ENCODE results near the gene CLEC16A.

The CLEC16A gene

GRCh38 chr16:11063448-11064201 lies 119.3 kb downstream of the CLEC16A start:
- DNase-seq, result no peak

DNA sequence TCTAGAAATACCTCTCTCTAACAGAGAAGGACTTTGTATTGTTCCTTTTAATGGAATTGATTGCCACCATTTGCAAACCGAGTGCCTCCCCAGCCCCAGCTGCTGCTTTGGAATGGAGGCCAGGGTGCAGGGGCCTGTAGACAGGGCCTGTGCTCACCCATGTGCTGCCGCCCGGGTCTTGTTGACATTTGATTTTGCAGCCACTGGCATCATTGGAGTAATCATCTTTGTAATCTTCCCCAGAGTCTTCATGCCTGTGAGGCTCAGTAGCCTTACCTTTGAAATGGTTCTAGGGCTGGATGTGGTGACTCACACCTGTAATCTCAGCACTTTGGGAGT lies 119.8 kb downstream of the CLEC16A start:
- DNase-seq, result no peak

DNA sequence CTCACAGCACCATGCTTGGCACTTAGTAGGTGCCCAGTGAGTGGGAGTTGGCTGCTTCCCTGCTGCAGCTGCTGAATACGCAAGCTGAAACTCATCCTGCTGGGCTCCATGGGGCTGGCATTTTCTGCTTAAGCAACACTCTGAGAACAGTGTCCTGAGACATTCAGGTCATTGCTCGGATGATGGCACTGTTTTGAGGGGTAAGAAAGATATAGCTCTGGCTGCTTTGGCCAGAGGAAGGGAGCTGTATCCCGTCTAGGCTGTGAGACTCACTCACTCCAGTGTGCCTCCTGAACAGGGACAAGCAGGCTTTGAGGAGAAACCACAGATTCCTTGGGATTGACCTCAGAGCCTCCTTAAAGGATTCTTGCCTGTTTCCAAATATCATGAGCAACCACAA lies 120.5 kb downstream of the CLEC16A start:
- no peak for DNase-seq

DNA sequence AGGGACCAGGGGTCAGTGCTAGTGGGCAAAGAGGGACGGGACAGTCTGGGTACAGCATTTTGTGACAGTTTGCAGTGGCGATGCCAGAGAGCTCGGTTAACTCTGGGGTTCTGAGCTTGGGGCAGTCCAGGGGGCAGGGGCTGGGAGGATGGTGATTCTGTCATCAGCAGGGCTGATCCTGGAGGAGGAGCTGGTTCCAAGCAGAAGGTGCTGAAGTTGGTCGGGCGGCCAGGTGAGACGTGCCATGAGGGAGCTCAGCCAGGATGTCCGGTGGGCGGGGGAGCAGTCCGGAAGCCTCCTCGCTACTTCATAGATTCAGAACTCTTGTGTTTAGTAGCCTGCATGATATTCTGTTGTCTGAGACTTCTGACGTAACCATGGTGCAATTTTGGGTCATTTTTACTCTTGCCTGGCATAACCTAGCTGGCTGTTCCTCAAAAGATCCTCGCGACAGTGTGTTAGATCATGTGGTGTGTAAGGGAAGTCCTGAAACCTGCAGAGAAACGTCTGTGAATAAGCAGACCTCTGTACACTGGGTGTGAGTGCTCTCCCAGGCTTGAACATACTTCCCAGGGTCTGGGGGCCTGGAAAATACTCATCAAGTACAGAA lies 122.0 kb downstream of the CLEC16A start:
- no peak for DNase-seq

DNA sequence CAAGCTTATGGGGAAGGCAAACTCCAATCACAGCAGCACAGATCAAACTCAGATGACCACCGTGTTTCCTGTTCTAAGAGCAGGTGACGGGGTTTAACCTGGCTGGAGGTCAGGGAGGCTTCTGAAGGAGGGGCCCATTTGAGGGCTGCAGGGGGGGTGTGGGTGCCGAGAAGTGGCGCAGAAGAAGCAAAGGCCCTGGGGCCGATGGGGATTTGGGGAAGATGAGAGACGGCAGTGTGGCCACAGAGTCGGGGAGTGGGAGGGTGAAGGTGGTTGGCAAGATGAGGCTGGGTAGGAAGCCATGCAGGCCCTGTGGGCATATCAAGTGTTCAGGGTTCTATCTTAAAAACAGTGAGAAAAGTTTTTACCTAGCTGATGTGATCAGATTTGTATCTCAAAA lies 122.9 kb downstream of the CLEC16A start:
- DNase-seq, result no peak

DNA sequence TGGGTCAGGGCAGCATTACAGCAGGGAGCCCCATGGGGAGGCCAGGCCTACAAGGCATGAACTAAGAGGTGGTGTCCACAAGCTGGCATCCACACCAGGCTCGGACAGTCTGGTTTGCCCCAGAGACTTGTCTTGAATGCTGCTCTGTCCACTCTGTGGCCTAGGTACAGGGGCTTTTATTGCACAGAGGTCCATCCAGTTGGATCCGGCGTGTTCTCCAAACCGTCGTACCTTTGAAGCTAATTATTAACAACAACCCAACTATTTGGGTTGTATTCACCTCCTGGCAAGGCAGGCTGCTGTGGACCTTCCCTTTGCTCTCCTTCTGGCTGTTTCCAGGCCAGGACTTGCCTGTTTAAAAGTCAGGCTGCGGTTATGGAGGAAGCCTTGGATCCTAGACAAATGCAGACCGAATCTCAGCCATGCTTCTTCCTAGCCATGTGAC lies 123.4 kb downstream of the CLEC16A start:
- DNase-seq, result no peak

DNA sequence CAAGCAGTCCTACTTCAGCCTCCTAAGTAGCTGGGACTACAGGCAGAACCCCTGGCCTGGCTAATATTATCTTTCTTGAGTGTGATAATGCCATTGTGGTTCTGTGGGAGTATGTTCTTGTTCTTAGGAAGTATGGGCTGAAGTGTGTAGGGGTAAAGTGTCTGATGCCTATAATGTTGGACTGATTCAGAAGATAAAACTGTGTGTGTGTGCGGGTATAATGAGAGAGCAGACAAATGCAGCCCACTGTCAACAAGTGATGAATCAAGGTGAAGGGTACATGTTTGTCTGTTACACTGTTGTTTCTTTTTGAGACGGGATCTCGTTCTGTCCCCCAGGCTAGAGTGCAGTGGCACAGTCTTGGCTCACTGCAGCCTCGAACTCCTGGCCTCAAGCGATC lies 127.5 kb downstream of the CLEC16A start:
- DNase-seq, result no peak

DNA sequence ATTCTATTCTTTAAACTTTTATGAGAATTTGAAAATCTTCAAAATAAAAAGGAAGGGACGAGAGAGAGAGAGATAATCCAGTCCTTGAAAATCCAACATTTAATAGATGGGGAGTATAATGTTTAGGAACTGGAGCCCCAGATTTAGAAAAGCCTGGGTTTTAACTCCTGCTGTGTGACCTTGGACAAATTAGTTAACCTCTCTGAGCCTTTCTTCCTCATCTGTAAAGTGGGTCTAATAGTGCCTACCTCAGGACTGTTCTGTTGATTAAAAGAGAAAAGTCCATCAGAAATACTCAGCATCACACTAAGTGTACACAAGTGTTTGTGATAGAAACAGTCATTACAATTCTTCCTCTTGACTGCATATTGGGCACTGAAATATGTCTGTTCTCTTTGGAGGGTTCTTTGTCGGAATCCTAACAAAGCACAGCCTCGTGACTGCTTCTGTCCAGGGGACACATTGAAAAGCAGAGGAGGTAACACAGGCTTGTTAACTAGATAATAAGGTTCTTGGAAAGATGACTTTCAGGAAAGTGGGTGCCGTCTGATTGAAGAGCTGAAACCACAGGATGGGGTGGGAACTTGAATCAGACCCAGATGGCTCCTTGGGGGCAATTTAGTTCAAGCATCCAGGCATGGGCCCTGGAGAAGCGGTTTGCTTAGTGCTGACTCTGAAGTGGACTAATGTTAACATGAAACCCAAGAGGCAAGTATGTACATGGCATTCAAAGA lies 128.2 kb downstream of the CLEC16A start:
- DNase-seq, result no peak

- no peak for DNase-seq
Observed at GRCh38 chr16:11073407-11073999, 129.1 kb downstream of the CLEC16A start.

DNA sequence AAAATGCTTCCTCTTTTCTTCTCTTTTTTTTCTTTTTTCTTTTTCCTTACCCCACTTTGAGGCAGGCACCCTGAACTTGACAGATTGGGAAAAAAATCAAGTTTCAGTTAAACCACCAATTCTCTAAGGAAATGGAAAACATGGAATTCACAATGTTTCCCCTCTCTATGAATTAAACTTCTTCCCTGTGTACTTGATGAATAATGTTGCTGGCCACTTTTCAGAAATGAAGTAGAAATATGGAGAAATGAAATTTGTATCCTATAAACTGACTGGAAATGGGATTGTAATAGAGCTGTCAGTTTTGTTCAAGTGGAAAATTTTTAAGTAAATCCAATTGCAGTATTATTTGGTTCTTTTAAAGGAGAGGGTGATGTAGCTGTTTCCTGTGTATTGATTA lies 129.8 kb downstream of the CLEC16A start:
- DNase-seq, result no peak

GRCh38 chr16:11075163-11075562 lies 130.8 kb downstream of the CLEC16A start:
- DNase-seq, result no peak

GRCh38 chr16:11076259-11077018 lies 132.1 kb downstream of the CLEC16A start:
- DNase-seq, result no peak

DNA sequence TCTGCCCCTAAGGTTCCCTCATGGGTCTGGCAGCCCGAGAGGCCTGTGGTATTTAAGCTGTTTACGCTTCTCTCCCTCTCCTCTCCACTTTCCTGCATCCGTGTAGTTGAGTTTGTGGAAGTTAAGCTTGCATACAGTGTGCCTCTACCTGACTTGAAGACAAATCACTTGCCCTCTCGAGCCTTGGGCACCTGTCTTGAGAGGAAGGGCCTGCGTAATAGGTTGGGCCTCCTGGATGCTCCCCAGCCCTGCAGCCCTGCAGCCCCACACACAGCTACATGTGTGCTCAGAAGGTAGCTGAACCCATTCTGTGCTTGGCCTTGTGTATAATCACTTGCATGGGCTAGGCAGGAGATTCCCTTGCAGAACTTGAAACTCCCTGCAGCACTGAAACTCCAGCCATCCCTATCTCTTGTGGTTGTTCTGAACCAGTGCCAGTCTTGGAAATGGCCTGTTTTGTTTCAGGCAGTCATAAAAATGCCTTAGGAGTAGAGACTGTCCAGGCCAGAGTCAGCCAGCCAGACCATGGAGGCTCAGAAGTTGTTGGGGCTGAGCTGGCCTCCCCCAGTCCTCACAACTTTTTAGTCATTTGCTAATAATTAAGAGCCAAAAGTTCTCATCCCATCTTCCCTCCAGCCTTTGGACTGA lies 134.6 kb downstream of the CLEC16A start:
- DNase-seq, result no peak

GRCh38 chr16:11079652-11080187 lies 135.4 kb downstream of the CLEC16A start:
- DNase-seq, result no peak

DNA sequence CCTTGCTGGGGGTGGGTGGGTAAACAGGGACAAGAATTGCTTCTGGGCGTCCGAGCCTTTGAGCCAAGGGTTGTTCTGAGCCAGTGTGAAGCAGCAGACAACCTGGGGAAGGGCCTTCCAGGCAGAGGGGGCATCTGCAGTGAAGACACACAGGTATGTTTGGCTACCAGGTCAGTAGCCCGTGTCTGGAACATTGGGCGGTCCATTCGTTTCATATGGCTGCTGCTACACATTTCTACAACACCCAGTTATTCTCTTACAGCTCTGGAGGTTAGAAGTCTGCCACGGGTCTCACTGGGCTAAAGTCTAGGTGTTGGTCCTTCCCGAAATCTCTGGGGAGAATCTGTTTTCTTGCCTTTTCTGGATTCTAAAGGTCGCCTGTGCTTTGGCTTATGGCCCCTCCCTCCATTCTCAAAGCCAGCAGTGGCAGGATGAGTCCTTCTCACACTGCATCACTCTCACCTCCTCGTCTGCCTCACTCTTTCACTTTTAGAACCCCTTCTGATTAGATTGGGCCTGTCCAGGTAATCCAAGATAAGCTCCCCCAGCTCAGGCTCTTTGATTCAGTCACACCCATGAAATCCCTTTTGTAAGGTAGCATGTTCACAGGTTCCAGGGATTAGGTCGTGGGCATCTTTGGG lies 136.1 kb downstream of the CLEC16A start:
- no peak for DNase-seq

DNA sequence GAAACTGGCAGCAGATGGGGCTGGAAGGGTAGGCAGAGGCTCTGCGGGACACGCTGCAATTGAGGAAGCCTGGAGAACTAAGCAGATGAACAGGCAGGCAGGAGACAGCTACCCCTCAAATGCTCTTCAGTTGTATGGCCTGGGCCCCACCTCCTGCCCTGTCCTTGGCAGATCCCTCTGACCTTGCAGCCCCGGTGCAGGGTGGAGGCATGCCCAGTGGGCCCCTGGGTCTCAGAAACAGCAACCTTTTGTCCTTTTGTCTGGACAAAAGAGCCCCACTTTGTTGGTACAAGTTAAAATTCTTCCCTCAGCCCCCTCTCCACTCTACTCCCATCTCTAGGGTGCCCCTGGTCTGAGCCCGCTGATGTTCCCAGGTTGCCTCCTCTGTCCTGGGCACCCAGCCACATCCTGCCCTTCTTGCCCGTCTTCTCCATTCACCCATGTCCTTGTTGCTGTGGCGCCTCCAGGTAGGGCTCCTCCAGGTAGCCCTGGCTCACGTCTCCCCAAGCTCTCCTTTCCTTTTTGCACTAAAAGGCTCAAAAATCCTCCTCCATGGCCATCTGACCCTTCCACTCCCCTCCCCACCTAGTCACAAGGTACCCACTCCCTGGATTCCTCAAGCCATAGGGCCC lies 136.8 kb downstream of the CLEC16A start:
- no peak for DNase-seq

GRCh38 chr16:11082108-11082859 lies 137.9 kb downstream of the CLEC16A start:
- DNase-seq, result no peak

GRCh38 chr16:11082860-11083388 lies 138.6 kb downstream of the CLEC16A start:
- DNase-seq, result no peak

- no peak for DNase-seq
Observed at GRCh38 chr16:11084484-11084875, 140.1 kb downstream of the CLEC16A start.
